ENCODE results near the gene CFAP46.

DNA sequence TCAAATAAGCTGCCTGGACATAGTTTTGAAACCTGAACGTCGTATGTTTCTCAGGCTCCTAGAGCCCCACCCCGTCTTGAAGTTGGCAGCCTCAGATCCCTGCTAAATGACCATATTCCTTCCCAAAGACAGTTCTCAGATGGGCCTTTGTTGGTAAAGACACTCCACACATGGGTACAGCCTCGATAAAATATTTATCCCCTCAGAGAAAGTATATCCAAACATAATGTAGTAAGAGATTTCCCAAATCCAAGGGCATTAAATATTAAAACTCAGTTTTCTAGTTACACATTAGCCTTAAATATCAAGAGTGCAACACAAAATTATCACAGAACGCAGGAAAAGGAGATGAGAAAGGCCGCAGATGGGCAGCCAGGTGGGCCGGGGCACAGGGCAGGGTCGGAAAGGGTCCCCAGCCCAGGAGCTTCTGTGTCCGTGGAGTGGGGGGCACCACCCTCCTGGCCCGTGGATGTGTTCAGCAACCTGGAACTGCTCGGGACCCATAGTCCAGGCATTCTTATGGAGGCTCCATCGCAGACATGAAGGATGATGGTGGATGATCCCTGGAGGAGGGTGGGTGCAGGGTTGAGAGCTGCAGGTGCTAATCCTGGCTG is 1.5 kb upstream of the CFAP46 start:
- TF ChIP-seq, protein P1, sequence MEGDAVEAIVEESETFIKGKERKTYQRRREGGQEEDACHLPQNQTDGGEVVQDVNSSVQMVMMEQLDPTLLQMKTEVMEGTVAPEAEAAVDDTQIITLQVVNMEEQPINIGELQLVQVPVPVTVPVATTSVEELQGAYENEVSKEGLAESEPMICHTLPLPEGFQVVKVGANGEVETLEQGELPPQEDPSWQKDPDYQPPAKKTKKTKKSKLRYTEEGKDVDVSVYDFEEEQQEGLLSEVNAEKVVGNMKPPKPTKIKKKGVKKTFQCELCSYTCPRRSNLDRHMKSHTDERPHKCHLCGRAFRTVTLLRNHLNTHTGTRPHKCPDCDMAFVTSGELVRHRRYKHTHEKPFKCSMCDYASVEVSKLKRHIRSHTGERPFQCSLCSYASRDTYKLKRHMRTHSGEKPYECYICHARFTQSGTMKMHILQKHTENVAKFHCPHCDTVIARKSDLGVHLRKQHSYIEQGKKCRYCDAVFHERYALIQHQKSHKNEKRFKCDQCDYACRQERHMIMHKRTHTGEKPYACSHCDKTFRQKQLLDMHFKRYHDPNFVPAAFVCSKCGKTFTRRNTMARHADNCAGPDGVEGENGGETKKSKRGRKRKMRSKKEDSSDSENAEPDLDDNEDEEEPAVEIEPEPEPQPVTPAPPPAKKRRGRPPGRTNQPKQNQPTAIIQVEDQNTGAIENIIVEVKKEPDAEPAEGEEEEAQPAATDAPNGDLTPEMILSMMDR (IDR thresholded peaks at IDR 0.05): no peak
- no peak for TF ChIP-seq POLR2A (IDR thresholded peaks at IDR 0.05)

Measured in Peyer's patch (tissue), 4 donors.